K562 (cell line): ENCODE results near the gene TOPORS.

Experiments used
- CTCF ChIP-seq, 3 experiments: IDR thresholded peaks in 2 of 3; conservative IDR thresholded peaks in 1 of 3; 2 replicates each; pipeline ENCODE4 v1.5.1; 2011 to 2012; ENCODE audit warnings: low read length in 3 of 3, mild to moderate bottlenecking in 3 of 3, control low read depth in 2 of 3, improper control_type of control experiment in 1 of 3, inconsistent platforms in 1 of 3, low read depth in 1 of 3, mixed read lengths in 1 of 3, moderate library complexity in 1 of 3; ENCODE audit not compliant: insufficient read depth in 2 of 3
- E2F6 ChIP-seq, 2 experiments: IDR thresholded peaks; 2 replicates each; pipeline ENCODE4 v1.6.1; 2011; ENCODE audit warnings: borderline replicate concordance in 1 of 2, control low read depth in 1 of 2, low read depth in 1 of 2, low read length in 1 of 2, mild to moderate bottlenecking in 1 of 2, mixed read lengths in 1 of 2, moderate library complexity in 1 of 2; ENCODE audit not compliant: insufficient read depth in 1 of 2, insufficient read length in 1 of 2, poor library complexity in 1 of 2, severe bottlenecking in 1 of 2; ENCODE audit errors: extremely low read depth in 1 of 2
- HDAC2 ChIP-seq: fragments of 450-650 bp; IDR thresholded peaks from 2 replicates; pipeline ENCODE4 v1.6.1; 2016; ENCODE audit warnings: mild to moderate bottlenecking
- POLR2AphosphoS5 ChIP-seq: IDR thresholded peaks from 2 replicates; pipeline ENCODE4 v1.6.1; 2011; ENCODE audit warnings: mild to moderate bottlenecking, low read depth, low read length, moderate library complexity; ENCODE audit not compliant: control insufficient read depth, insufficient read depth
- RAD21 ChIP-seq, 2 experiments: fragments of 250-450 bp in 1 of 2; fragments of 450-650 bp in 1 of 2; sonication (Bioruptor Pico) in 1 of 2; formaldehyde crosslinking in 1 of 2; IDR thresholded peaks in 1 of 2; conservative IDR thresholded peaks in 1 of 2; 2 replicates each; pipeline versions ENCODE4 v1.4.0 to v1.8.0; 2020 to 2022; ENCODE audit warnings: mild to moderate bottlenecking in 2 of 2, moderate library complexity in 1 of 2
- USF1 ChIP-seq: sonication (generic); formaldehyde crosslinking; IDR thresholded peaks from 2 replicates; pipeline ENCODE4 v1.9.0; 2022; ENCODE audit warnings: mild to moderate bottlenecking, missing genetic modification reagents
- ZBTB43 ChIP-seq: sonication (generic); formaldehyde crosslinking; IDR thresholded peaks from 2 replicates; pipeline ENCODE4 v1.8.0; 2023; ENCODE audit warnings: mild to moderate bottlenecking, missing genetic modification reagents
- ZFX ChIP-seq: sonication (generic); formaldehyde crosslinking; IDR thresholded peaks from 2 replicates; pipeline ENCODE4 v1.8.0; 2022; ENCODE audit warnings: mild to moderate bottlenecking, missing genetic modification reagents, moderate library complexity
- ZNF639 ChIP-seq, 2 experiments: fragments of 200-800 bp in 1 of 2; sonication (Bioruptor generic) in 1 of 2; sonication (generic) in 1 of 2; formaldehyde crosslinking in 1 of 2; IDR thresholded peaks in 1 of 2; conservative IDR thresholded peaks in 1 of 2; 2 replicates each; pipeline versions ENCODE4 v1.5.0 to v1.6.1; 2016 to 2020; ENCODE audit warnings: missing compliant biosample characterization in 1 of 2, missing genetic modification characterization in 1 of 2, missing genetic modification reagents in 1 of 2
- ZNF740 ChIP-seq, 3 experiments: fragments of 200-800 bp in 1 of 3; sonication (Bioruptor generic) in 1 of 3; sonication (generic) in 1 of 3; formaldehyde crosslinking in 1 of 3; IDR thresholded peaks; 2 replicates each; pipeline versions ENCODE4 v1.6.1 to v1.8.0; 2016 to 2022; ENCODE audit warnings: mild to moderate bottlenecking in 2 of 3, missing compliant biosample characterization in 2 of 3, missing genetic modification characterization in 2 of 3, missing genetic modification reagents in 1 of 3

GRCh38 chr9:32565967-32566366 lies 13.6 kb upstream of the TOPORS start:
- TF ChIP-seq CTCF (IDR thresholded peaks at IDR 0.05 in 2 of 3, conservative IDR thresholded peaks at IDR 0.05 in 1 of 3; ENCODE audit: insufficient read depth in 2 of 3, low read depth in 1 of 3, low read length in 3 of 3): no peak
- TF ChIP-seq E2F6 (IDR thresholded peaks at IDR 0.05; ENCODE audit: borderline replicate concordance in 1 of 2, extremely low read depth in 1 of 2, insufficient read depth in 1 of 2, insufficient read length in 1 of 2, low read depth in 1 of 2, low read length in 1 of 2, poor library complexity in 1 of 2, severe bottlenecking in 1 of 2): no peak
- no peak for TF ChIP-seq ZNF639 (CRISPR knock-in tag; conservative IDR thresholded peaks at IDR 0.05 in 1 of 2, IDR thresholded peaks at IDR 0.05 in 1 of 2)
- no peak for TF ChIP-seq ZNF740 (CRISPR knock-in tag; IDR thresholded peaks at IDR 0.05)
- no peak for TF ChIP-seq ZNF740 (tag; IDR thresholded peaks at IDR 0.05)
- TF ChIP-seq ZFX (CRISPR knock-in tag): no peak
- TF ChIP-seq HDAC2: no peak
- TF ChIP-seq POLR2AphosphoS5: no peak
- no peak for TF ChIP-seq USF1
- TF ChIP-seq RAD21 (CRISPR knock-in tag; conservative IDR thresholded peaks at IDR 0.05 in 1 of 2, IDR thresholded peaks at IDR 0.05 in 1 of 2): no peak
- no peak for TF ChIP-seq ZBTB43 (CRISPR knock-in tag)
